Islet of Langerhans (tissue), 1 donor: ENCODE results near the gene PPFIA1.

ENCODE experiments used
- FAIRE-seq: peaks from one replicate; lab custom pipeline; 2011; peaks lifted over from hg19 to GRCh38; lab: Jason Lieb, UNC

The PPFIA1 gene

GRCh38 chr11:70298243-70298915 is 27.9 kb downstream of the PPFIA1 start:
- FAIRE-seq, result no peak

- FAIRE-seq, result no peak
Observed at GRCh38 chr11:70299636-70300035, 29.1 kb downstream of the PPFIA1 start.

GRCh38 chr11:70301191-70301590 is 30.7 kb downstream of the PPFIA1 start:
- FAIRE-seq, result no peak

GRCh38 chr11:70301721-70302418 is 31.4 kb downstream of the PPFIA1 start:
- no peak for FAIRE-seq

GRCh38 chr11:70302419-70302752 is 31.9 kb downstream of the PPFIA1 start:
- FAIRE-seq, result no peak

- FAIRE-seq, result no peak
Observed at GRCh38 chr11:70303070-70303469, 32.6 kb downstream of the PPFIA1 start.

GRCh38 chr11:70304208-70304603 is 33.7 kb downstream of the PPFIA1 start:
- FAIRE-seq, result no peak

- FAIRE-seq, result no peak
Observed at GRCh38 chr11:70305501-70305900, 35.0 kb downstream of the PPFIA1 start.

GRCh38 chr11:70306586-70307033 is 36.1 kb downstream of the PPFIA1 start:
- FAIRE-seq, result no peak

- no peak for FAIRE-seq
Observed at GRCh38 chr11:70307176-70307575, 36.7 kb downstream of the PPFIA1 start.

GRCh38 chr11:70311616-70312015 is 41.1 kb downstream of the PPFIA1 start:
- FAIRE-seq, result no peak

- FAIRE-seq, result no peak
Observed at GRCh38 chr11:70312401-70313357, 42.2 kb downstream of the PPFIA1 start.

- no peak for FAIRE-seq
Observed at GRCh38 chr11:70313945-70314344, 43.5 kb downstream of the PPFIA1 start.

- FAIRE-seq, result no peak
Observed at GRCh38 chr11:70314730-70315129, 44.2 kb downstream of the PPFIA1 start.

- no peak for FAIRE-seq
Observed at GRCh38 chr11:70315716-70316115, 45.2 kb downstream of the PPFIA1 start.

GRCh38 chr11:70317581-70318305 is 47.3 kb downstream of the PPFIA1 start:
- no peak for FAIRE-seq

- FAIRE-seq, result no peak
Observed at GRCh38 chr11:70319396-70320076, 49.0 kb downstream of the PPFIA1 start.

GRCh38 chr11:70322666-70323065 is 52.2 kb downstream of the PPFIA1 start:
- FAIRE-seq, result no peak

- FAIRE-seq, result no peak
Observed at GRCh38 chr11:70323806-70324205, 53.3 kb downstream of the PPFIA1 start.

GRCh38 chr11:70324376-70325115 is 54.1 kb downstream of the PPFIA1 start:
- FAIRE-seq, result no peak

- FAIRE-seq, result no peak
Observed at GRCh38 chr11:70325824-70326223, 55.3 kb downstream of the PPFIA1 start.
